Neural progenitor cell (in vitro differentiated cells): Measurements from ENCODE around the gene AREG. TPM values are rescaled to one million over a fixed set of nuclear protein-coding genes. Genes with fewer than 3 reads are reported as not detected.

Experiments used
- DNase-seq: peaks from one replicate; pipeline ENCODE4 v3.0.0-alpha.2; 2016; ENCODE audit warnings: low spot score
- H2AFZ ChIP-seq: fragments of 200-600 bp; sonication (generic); replicated peaks from 2 replicates; pipeline ENCODE4 v1.6.1; 2016; ENCODE audit warnings: antibody characterized with exemption
- H3F3A ChIP-seq: fragments of 200-600 bp; sonication (generic); 2 replicates; pipeline ENCODE4 v1.6.1; 2016; ENCODE audit warnings: antibody characterized with exemption, low read depth
- H3K27ac ChIP-seq: fragments of 200-600 bp; sonication (generic); 2 replicates; pipeline ENCODE4 v1.5.1; 2016; ENCODE audit warnings: mild to moderate bottlenecking
- H3K27me3 ChIP-seq: fragments of 200-600 bp; sonication (generic); 2 replicates; pipeline ENCODE4 v1.6.1; 2016; ENCODE audit warnings: mild to moderate bottlenecking, moderate library complexity
- H3K36me3 ChIP-seq: fragments of 200-600 bp; sonication (generic); 2 replicates; pipeline ENCODE4 v1.5.1; 2016
- H3K4me1 ChIP-seq: fragments of 200-600 bp; sonication (generic); 2 replicates; pipeline ENCODE4 v1.6.1; 2016; ENCODE audit warnings: mixed run types
- H3K4me2 ChIP-seq: fragments of 200-600 bp; sonication (generic); 2 replicates; pipeline ENCODE4 v1.6.1; 2016
- H3K4me3 ChIP-seq: fragments of 200-600 bp; sonication (generic); 2 replicates; pipeline ENCODE4 v1.5.1; 2016
- H3K79me2 ChIP-seq: fragments of 200-600 bp; sonication (generic); 2 replicates; pipeline ENCODE4 v1.6.1; 2016; ENCODE audit warnings: low read depth
- H3K9ac ChIP-seq: fragments of 200-600 bp; sonication (generic); 2 replicates; pipeline ENCODE4 v1.6.1; 2016
- H3K9me3 ChIP-seq: fragments of 200-600 bp; sonication (generic); 2 replicates; pipeline ENCODE4 v1.5.1; 2016; ENCODE audit warnings: low read depth
- H4K20me1 ChIP-seq: fragments of 200-600 bp; sonication (generic); 2 replicates; pipeline ENCODE4 v1.6.1; 2016; ENCODE audit warnings: low read depth
- H3K27ac Mint-ChIP-seq: 3 replicates; pipeline ENCODE4 v1.8.0; 2021; ENCODE audit warnings: mixed read lengths
- H3K27me3 Mint-ChIP-seq: 2 replicates; pipeline ENCODE4 v1.8.0; 2022; ENCODE audit warnings: low read depth, mild to moderate bottlenecking, inconsistent platforms, moderate library complexity, mixed read lengths; ENCODE audit not compliant: insufficient read depth
- H3K36me3 Mint-ChIP-seq: 3 replicates; pipeline ENCODE4 v1.8.0; 2021; ENCODE audit warnings: mixed read lengths
- H3K4me1 Mint-ChIP-seq: 3 replicates; pipeline ENCODE4 v1.8.0; 2021; ENCODE audit warnings: mixed read lengths
- H3K4me3 Mint-ChIP-seq: 3 replicates; pipeline ENCODE4 v1.8.0; 2021; ENCODE audit warnings: mild to moderate bottlenecking, moderate library complexity, mixed read lengths
- H3K9me3 Mint-ChIP-seq: 3 replicates; pipeline ENCODE4 v1.8.0; 2020; ENCODE audit warnings: mixed read lengths
- CTCF ChIP-seq: fragments of 200-600 bp; sonication (generic); IDR thresholded peaks from 2 replicates; pipeline ENCODE4 v1.5.1; 2017; ENCODE audit warnings: antibody characterized with exemption, mild to moderate bottlenecking
- EZH2 ChIP-seq: fragments of 200-600 bp; sonication (generic); IDR thresholded peaks from 2 replicates; pipeline ENCODE4 v1.6.1; 2017; ENCODE audit warnings: antibody characterized with exemption, mild to moderate bottlenecking, moderate library complexity
- EZH2phosphoT487 ChIP-seq: fragments of 200-600 bp; sonication (generic); IDR thresholded peaks from 2 replicates; pipeline ENCODE4 v1.6.1; 2017; ENCODE audit warnings: antibody characterized with exemption
- total RNA-seq: library from RNA; depleted of rRNA; stranded (reverse); fragments of >200 nt; gene quantifications from 2 replicates; pipeline ENCODE4 v1.2.3, GENCODE V29; 2015; ENCODE audit warnings: low replicate concordance

The AREG gene
- total RNA-seq, 1 donor from 2014 or later, result not detected

GRCh38 chr4:74400395-74400794 lies 44.5 kb upstream of the AREG start:
- peak overlapping the region; percentile 55 for H2AFZ ChIP-seq
- H3K36me3 Mint-ChIP-seq, result no peaks in the 10 kb centered on the region
- no peak overlapping the region for H3K27ac ChIP-seq
- DNase-seq, result no peak
- H3K4me3 ChIP-seq, result no peak overlapping the region
- no peak for TF ChIP-seq EZH2
- TF ChIP-seq CTCF, result no peak
- TF ChIP-seq EZH2phosphoT487, result no peak
- peaks cover 5% of the 10 kb centered on the region for H3K27me3 Mint-ChIP-seq
- H4K20me1 ChIP-seq, result no peaks in the 10 kb centered on the region
- H3K9ac ChIP-seq, result no peak overlapping the region
- no peaks in the 10 kb centered on the region for H3K79me2 ChIP-seq
- H3K4me1 ChIP-seq, result no peaks in the 10 kb centered on the region
- H3K9me3 Mint-ChIP-seq, result peaks cover 3% of the 10 kb centered on the region
- no peak overlapping the region for H3K4me2 ChIP-seq
- H3K36me3 ChIP-seq, result no peaks in the 10 kb centered on the region
- H3K9me3 ChIP-seq, result no peaks in the 10 kb centered on the region
- no peak overlapping the region for H3K27ac Mint-ChIP-seq
- H3K4me1 Mint-ChIP-seq, result peaks cover 2% of the 10 kb centered on the region
- H3K4me3 Mint-ChIP-seq, result no peak overlapping the region
- no peaks in the 10 kb centered on the region for H3F3A ChIP-seq
- H3K27me3 ChIP-seq, result no peaks in the 10 kb centered on the region

GRCh38 chr4:74402692-74403456 lies 42.1 kb upstream of the AREG start:
- no peak for TF ChIP-seq EZH2
- no peak for TF ChIP-seq EZH2phosphoT487
- no peak for TF ChIP-seq CTCF

GRCh38 chr4:74407891-74408290 lies 37.0 kb upstream of the AREG start:
- TF ChIP-seq CTCF, result no peak
- TF ChIP-seq EZH2phosphoT487, result no peak
- no peak for TF ChIP-seq EZH2
- Mint-ChIP-seq H3K9me3 (no peaks in the 10 kb centered on the region), H3K27ac (no peak overlapping the region), H3K4me3 (no peak overlapping the region), H3K27me3 (no peaks in the 10 kb centered on the region), H3K4me1 (no peaks in the 10 kb centered on the region), H3K36me3 (no peaks in the 10 kb centered on the region)
- DNase-seq, result no peak
- Histone ChIP-seq H3K9me3 (no peaks in the 10 kb centered on the region), H3K4me2 (no peak overlapping the region), H4K20me1 (no peaks in the 10 kb centered on the region), H3K27ac (no peak overlapping the region), H2AFZ (no peak overlapping the region), H3K9ac (no peak overlapping the region), H3K4me1 (no peaks in the 10 kb centered on the region), H3F3A (no peaks in the 10 kb centered on the region), H3K79me2 (no peaks in the 10 kb centered on the region), H3K4me3 (no peak overlapping the region), H3K36me3 (no peaks in the 10 kb centered on the region), H3K27me3 (no peaks in the 10 kb centered on the region)

More at GRCh38 chr4:74402692-74403456, 42.1 kb upstream of the AREG start:
- no peaks in the 10 kb centered on the region for H3K27me3 ChIP-seq
- no peaks in the 10 kb centered on the region for H3K9me3 ChIP-seq
- no peak overlapping the region for H3K27ac Mint-ChIP-seq
- no peak overlapping the region for H3K4me3 ChIP-seq
- peaks cover 3% of the 10 kb centered on the region for H3K9me3 Mint-ChIP-seq
- no peaks in the 10 kb centered on the region for H3K36me3 ChIP-seq
- no peak overlapping the region for H2AFZ ChIP-seq
- H3K27ac ChIP-seq, result no peak overlapping the region
- H3K4me2 ChIP-seq, result no peak overlapping the region
- H3K4me1 Mint-ChIP-seq, result peaks cover 2% of the 10 kb centered on the region
- no peaks in the 10 kb centered on the region for H3F3A ChIP-seq
- H3K4me1 ChIP-seq, result no peaks in the 10 kb centered on the region
- no peak overlapping the region for H3K9ac ChIP-seq
- H3K36me3 Mint-ChIP-seq, result no peaks in the 10 kb centered on the region
- H3K4me3 Mint-ChIP-seq, result no peak overlapping the region
- H4K20me1 ChIP-seq, result no peaks in the 10 kb centered on the region
- H3K79me2 ChIP-seq, result no peaks in the 10 kb centered on the region
- peaks cover 5% of the 10 kb centered on the region for H3K27me3 Mint-ChIP-seq
- DNase-seq, result no peak
